ENCODE data around the gene CDCA3.

The CDCA3 gene

GRCh38 chr12:6830286-6830890, 20.7 kb downstream of the CDCA3 start:
- peaks cover 5% of the 10 kb centered on the region for H3K36me3 Mint-ChIP-seq (ENCODE audit: insufficient read depth)
- no peak for DNase-seq
- H3K27ac Mint-ChIP-seq = no peak overlapping the region
- no peak for ATAC-seq (replicated peaks)
- H3K4me1 Mint-ChIP-seq (ENCODE audit: low read depth in 2 of 2) = peaks cover 21 to 23% of the 10 kb centered on the region in 2 donors
- peaks cover 35 to 63% of the 10 kb centered on the region in 2 donors for H3K27me3 Mint-ChIP-seq
- peak overlapping the region in 1 of 2 donors; percentile 95 for H3K4me3 Mint-ChIP-seq
- no peaks in the 10 kb centered on the region for H3K9me3 Mint-ChIP-seq

- H3K36me3 Mint-ChIP-seq (ENCODE audit: insufficient read depth) = peaks cover 5% of the 10 kb centered on the region
- DNase-seq (no peak), ATAC-seq (replicated peaks) (no peak)
- H3K27ac Mint-ChIP-seq = peak overlapping the region; percentile 85 to 90
- peaks cover 42 to 70% of the 10 kb centered on the region in 2 donors for H3K27me3 Mint-ChIP-seq
- H3K4me1 Mint-ChIP-seq (ENCODE audit: low read depth in 2 of 2) = peaks cover 23 to 24% of the 10 kb centered on the region in 2 donors
- H3K4me3 Mint-ChIP-seq = peak overlapping the region; percentile 88 to 95
- no peaks in the 10 kb centered on the region for H3K9me3 Mint-ChIP-seq
These were observed 21.4 kb downstream of the CDCA3 start for GRCh38 chr12:6829536-6830220.

DNA sequence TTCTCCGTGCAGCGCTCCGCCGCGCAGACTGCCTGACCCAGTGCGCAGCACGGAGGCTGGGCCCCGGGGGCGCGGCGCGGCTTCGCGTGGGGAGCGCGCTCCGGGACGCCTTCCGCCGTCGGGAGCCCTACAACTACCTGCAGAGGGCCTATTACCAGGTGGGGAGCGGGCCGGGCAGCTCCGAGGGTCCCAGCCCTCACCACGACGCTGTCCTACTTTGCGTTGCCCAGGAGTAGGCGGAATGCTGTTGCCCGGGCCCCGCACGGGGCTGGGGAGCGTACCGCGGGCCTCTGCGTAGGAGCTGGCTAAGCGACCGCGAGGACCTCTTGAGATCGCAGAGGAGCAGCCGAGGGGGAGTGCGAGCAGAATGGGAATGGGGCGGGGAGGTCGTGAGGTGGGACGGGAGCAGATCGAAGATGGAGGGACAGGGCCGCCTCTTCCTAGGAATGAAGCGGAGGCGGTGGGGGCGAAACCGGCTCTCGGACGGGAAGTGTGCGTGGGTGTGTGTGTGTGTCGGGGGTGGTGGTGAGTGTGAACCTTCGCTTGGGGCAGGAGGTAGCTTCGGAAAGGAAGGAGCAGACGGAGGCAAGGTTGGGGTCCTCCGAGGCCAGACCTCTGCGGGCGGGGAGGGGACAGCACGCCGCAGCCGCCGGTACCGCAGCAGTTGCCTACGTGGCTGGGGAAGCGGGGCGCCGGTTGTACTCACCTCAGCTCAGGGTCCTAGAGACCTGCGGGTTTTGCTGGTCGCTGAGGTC, 22.1 kb downstream of the CDCA3 start:
- Mint-ChIP-seq H3K36me3 (ENCODE audit: insufficient read depth) (peaks cover 5% of the 10 kb centered on the region), H3K4me1 (ENCODE audit: low read depth in 2 of 2) (peaks cover 23 to 24% of the 10 kb centered on the region in 2 donors), H3K27me3 (peaks cover 50 to 77% of the 10 kb centered on the region in 2 donors), H3K4me3 (peak overlapping the region; percentile 88 to 95), H3K9me3 (no peaks in the 10 kb centered on the region), H3K27ac (peak overlapping the region; percentile 85 to 90)
- DNase-seq (peak in 2 of 3 experiments; percentile 31), ATAC-seq (replicated peaks) (peak; percentile 62)

GRCh38 chr12:6827982-6828780, 22.9 kb downstream of the CDCA3 start, which contains the start of gene P3H3:
TSS of gene P3H3 (plus strand) at chr12:6828407. CDS start at chr12:6828441, 34 bp downstream.
- no peak for DNase-seq
- peak; percentile 54 for ATAC-seq (replicated peaks)
- Mint-ChIP-seq H3K9me3 (no peaks in the 10 kb centered on the region), H3K4me3 (peak within 1 kb of the TSS; percentile 88 to 95), H3K36me3 (ENCODE audit: insufficient read depth) (peaks cover 5% of the 10 kb centered on the region), H3K27me3 (peaks cover 56 to 85% of the 10 kb centered on the region in 2 donors), H3K27ac (peak within 1 kb of the TSS; percentile 85 to 90), H3K4me1 (ENCODE audit: low read depth in 2 of 2) (peaks cover 23 to 24% of the 10 kb centered on the region in 2 donors)

DNA sequence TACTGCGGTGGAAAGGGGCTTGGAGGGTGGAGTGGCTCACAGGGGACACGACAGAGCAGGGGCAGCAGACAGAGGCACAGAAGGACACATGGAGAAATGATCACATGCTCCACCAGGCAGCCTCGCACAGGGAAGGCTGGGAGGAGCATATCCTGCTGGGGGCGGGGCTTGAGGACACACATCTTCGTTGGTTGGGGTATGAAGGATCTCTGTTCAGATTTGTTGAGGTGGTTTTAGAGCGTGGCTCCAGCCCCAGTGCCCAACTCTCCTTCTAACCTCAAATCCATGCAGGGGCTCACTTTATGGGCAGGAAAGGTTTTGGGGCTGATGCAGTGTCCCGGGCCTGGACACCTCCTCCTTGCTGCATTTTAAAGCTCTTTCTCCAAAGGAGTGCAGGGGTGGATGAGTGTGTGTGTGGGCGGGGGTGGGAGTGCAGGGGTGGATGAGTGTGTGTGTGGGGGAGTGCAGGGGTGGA, 23.6 kb downstream of the CDCA3 start:
- peaks cover 5% of the 10 kb centered on the region for H3K36me3 Mint-ChIP-seq (ENCODE audit: insufficient read depth)

GRCh38 chr12:6826734-6827436, 24.2 kb downstream of the CDCA3 start:
- peaks cover 26% of the 10 kb centered on the region in 2 donors for H3K4me1 Mint-ChIP-seq (ENCODE audit: low read depth in 2 of 2)
- ATAC-seq (replicated peaks) (no peak), DNase-seq (no peak)
- no peak overlapping the region for H3K27ac Mint-ChIP-seq
- peaks cover 69 to 97% of the 10 kb centered on the region in 2 donors for H3K27me3 Mint-ChIP-seq
- H3K9me3 Mint-ChIP-seq = no peaks in the 10 kb centered on the region
- H3K36me3 Mint-ChIP-seq (ENCODE audit: insufficient read depth) = peaks cover 5% of the 10 kb centered on the region
- H3K4me3 Mint-ChIP-seq = peak overlapping the region; percentile 72 to 88

More for the DNA sequence above, 23.6 kb downstream of the CDCA3 start:
- Mint-ChIP-seq H3K4me1 (ENCODE audit: low read depth in 2 of 2) (peaks cover 23 to 24% of the 10 kb centered on the region in 2 donors), H3K27me3 (peaks cover 63 to 92% of the 10 kb centered on the region in 2 donors), H3K9me3 (no peaks in the 10 kb centered on the region), H3K27ac (no peak overlapping the region), H3K4me3 (peak overlapping the region; percentile 72 to 88)
- no peak for DNase-seq
- no peak for ATAC-seq (replicated peaks)

DNA sequence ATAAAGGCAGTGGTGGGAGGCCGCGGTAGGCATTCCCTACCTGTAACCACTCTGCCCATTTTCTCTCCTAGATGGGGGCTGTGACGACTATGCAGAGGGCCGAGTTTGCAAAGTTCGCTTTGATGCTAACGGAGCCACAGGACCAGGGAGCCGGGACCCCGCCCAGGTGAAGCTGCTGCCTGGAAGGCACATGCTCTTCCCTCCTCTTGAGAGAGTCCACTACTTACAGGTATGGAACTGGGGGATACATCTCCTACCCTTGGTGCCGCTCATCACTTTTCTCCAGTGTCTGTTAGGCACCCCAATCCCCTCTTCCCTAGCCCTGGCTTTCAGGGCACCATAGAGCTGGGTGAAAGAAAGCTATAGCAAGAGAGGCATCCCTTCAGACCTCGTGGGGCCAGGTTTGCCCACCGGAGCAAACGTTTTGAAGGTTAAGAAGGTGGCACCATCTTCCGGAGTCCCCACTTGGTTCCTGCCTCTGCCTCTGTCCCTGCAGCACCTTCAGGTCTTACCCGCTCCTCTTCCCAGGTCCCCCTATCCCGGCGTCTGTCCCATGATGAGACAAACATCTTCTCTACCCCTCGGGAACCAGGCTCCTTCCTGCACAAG, 24.9 kb downstream of the CDCA3 start:
- Mint-ChIP-seq H3K27me3 (peaks cover 73 to 97% of the 10 kb centered on the region in 2 donors), H3K27ac (no peak overlapping the region)
- DNase-seq = no peak

DNA sequence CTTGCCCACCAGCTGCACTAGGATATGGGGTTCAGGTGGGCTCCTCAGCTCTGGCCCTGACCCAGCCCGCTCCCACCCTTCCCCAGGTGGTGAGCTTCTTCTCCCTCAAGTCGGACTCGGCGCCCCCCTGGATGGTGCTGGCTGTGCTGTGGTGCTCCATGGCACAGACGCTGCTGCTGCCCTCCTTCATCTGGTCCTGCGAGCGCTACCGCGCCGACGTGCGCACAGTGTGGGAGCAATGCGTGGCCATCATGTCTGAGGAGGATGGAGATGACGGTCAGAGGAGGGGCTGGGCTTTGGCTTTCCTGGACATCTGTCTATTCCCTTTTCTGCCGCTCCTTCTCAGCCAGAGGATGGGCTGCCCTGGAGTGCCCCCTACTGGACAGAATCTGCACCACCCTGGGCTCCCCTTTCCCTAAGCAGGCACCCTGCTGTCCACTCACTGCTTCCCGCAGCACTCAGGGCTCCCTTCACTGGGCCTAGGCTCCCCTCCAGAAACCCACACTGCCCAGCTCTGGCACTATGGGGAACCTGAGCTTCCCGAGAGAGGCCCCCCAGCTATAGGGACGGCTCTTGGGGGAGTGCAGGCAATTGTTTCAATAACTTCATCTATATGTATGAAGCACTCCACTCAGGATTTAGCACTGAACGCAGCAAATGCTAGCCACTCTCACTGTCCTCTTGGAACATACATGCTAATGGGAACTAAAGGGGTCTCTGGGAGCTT, 25.5 kb downstream of the CDCA3 start:
- Mint-ChIP-seq H3K4me3 (no peak overlapping the region), H3K27ac (no peak overlapping the region), H3K9me3 (no peaks in the 10 kb centered on the region), H3K27me3 (peaks cover 79 to 97% of the 10 kb centered on the region in 2 donors), H3K4me1 (ENCODE audit: low read depth in 2 of 2) (peaks cover 27 to 34% of the 10 kb centered on the region in 2 donors), H3K36me3 (ENCODE audit: insufficient read depth) (peaks cover 5% of the 10 kb centered on the region)
- DNase-seq (peak; percentile 76 to 80 (median 77)), ATAC-seq (replicated peaks) (peak; percentile 57)

More for the DNA sequence above, 24.9 kb downstream of the CDCA3 start:
- Mint-ChIP-seq H3K4me1 (ENCODE audit: low read depth in 2 of 2) (peaks cover 27 to 30% of the 10 kb centered on the region in 2 donors), H3K4me3 (peak overlapping the region in 1 of 2 donors; percentile 72), H3K9me3 (no peaks in the 10 kb centered on the region), H3K36me3 (ENCODE audit: insufficient read depth) (peaks cover 5% of the 10 kb centered on the region)
- no peak for ATAC-seq (replicated peaks)

DNA sequence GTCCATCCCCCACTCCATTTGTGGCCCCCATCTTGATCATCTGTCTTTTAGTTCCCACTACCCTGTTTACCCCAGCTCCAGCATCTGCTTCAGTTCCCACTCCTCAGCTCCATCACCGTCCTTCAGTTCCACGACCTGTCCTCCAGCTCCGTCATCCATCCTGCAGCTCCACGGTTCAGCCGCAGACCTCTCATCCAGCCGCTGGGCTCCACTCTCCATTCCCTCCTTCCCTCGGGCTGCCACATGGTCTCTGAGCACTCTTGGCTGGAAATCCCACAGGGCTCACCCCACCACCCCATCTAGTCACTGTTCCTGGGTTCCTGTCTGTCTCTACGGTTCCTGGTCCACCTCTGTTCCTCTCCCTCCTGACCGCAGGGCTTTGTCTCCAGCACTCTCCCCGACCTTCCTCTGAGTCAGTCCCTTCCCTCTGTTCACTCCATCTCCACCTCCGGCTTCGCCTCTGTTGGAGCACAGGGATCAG, 26.1 kb downstream of the CDCA3 start:
- ATAC-seq (replicated peaks) (no peak), DNase-seq (no peak)
- H3K27me3 Mint-ChIP-seq = peaks cover 80 to 96% of the 10 kb centered on the region in 2 donors
- H3K4me1 Mint-ChIP-seq (ENCODE audit: low read depth in 2 of 2) = peaks cover 24 to 34% of the 10 kb centered on the region in 2 donors
- peaks cover 5% of the 10 kb centered on the region for H3K36me3 Mint-ChIP-seq (ENCODE audit: insufficient read depth)
- H3K9me3 Mint-ChIP-seq = no peaks in the 10 kb centered on the region
- H3K4me3 Mint-ChIP-seq = no peak overlapping the region
- no peak overlapping the region for H3K27ac Mint-ChIP-seq

- Mint-ChIP-seq H3K27me3 (peaks cover 77 to 91% of the 10 kb centered on the region in 2 donors), H3K9me3 (no peaks in the 10 kb centered on the region), H3K36me3 (ENCODE audit: insufficient read depth) (peaks cover 1% of the 10 kb centered on the region), H3K4me1 (ENCODE audit: low read depth in 2 of 2) (peaks cover 21 to 30% of the 10 kb centered on the region in 2 donors), H3K27ac (no peak overlapping the region), H3K4me3 (no peak overlapping the region)
- DNase-seq (no peak), ATAC-seq (replicated peaks) (no peak)
These were observed 26.9 kb downstream of the CDCA3 start for GRCh38 chr12:6824085-6824775.
